GM18868 (cell line): Measurements from ENCODE around the gene NBPF15.
"Not testable (repeated sequence)": the region's sequence is repeated elsewhere in the genome, so short reads cannot be mapped to it uniquely, and the experiment has no call there.

Experiments
- ATAC-seq: cut with Tn5 transposase; IDR thresholded peaks from one replicate; pipeline ENCODE4 v1.9.1; 2021; ENCODE audit warnings: mild to moderate bottlenecking, moderate library complexity; ENCODE audit not compliant: unreplicated experiment

The NBPF15 gene

GRCh38 chr1:144461136-144461759 is at the start of gene NBPF15:
NBPF15 (minus strand) TSS chr1:144461669; CDS start chr1:144440003, 21,666 bp downstream.
- peak; percentile 95 for ATAC-seq

DNA sequence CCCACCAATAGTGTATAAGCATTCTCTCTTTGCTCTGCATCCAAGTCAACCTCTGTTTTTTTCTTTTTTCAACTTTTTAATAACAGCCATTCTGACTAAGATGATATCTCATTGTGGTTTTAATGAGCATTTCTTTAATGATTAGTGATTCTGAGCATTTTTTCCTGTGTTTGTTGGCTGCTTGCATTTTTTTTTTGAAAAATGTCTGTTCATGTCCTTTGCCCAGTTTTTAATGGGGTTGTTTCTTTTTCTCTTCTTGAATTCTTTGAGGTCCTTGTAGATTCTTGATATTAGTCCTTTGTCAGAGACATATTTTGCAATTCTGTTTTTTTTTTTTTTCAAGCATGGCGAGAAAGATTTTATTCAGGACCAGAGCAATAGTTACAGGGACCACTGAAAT is 35.0 kb upstream of the NBPF15 start:
- not testable (repeated sequence) for ATAC-seq

DNA sequence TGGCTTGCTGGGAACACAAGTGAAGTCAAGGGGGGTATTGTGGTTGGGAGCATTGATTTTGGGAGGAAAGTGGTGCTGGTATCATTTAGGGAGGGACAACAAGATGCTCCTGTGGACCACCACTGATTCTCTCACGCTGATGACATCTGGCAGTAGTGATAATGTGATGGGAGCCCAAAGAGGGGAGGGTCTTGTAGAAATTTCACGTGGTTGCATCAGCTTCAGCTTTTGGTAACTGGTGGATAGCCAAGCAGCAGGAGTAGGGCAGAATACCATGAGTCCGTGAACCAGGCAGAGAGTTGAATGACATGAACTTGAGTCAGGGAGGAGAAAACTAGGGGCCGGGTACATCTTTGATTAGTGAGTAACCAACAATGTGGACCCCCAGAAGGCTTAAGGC is 32.7 kb upstream of the NBPF15 start:
- not testable (repeated sequence) for ATAC-seq

DNA sequence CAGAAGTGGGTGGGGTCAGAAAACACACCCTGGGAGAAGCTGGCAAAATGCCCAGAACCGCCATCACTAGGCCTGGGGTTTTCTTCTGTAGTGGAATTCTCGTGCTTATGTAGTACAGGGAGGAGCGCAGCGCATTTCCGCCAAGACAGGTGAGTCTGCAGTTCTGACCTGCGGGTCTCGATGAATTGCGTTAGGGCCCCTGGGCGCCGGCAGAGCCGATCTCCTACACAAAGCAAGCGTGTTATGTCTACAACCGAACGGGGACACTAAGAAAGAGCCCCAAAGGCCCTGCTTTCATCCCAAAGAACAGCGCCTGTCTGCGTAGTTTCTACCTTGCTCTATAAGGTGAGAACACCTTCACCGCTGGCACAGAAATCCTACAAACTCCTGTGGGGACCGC is 28.9 kb upstream of the NBPF15 start:
- ATAC-seq: not testable (repeated sequence)

DNA sequence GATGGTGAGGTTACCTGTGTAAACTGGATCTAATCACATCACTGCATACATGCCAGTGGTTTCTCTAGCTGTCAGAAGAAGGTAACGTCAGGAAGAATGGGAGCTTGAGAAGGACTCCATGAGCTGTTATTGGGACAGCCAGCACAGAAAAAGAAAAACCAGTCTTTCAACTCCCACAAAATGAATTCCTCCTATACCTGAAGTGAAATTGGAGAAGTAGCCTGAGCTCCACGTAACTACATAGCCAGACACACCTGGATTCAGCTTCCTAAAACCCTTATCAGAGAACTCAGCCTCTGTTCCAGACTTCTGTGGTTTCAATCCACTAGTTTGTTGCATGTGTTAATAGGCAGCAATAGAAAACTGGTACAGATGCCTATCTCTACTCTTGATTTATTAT is 25.5 kb upstream of the NBPF15 start:
- not testable (repeated sequence) for ATAC-seq

GRCh38 chr1:144485048-144485993 is 23.9 kb upstream of the NBPF15 start:
- not testable (repeated sequence) for ATAC-seq

- ATAC-seq: not testable (repeated sequence)
Measured at GRCh38 chr1:144473897-144474296, 12.4 kb upstream of the NBPF15 start.

DNA sequence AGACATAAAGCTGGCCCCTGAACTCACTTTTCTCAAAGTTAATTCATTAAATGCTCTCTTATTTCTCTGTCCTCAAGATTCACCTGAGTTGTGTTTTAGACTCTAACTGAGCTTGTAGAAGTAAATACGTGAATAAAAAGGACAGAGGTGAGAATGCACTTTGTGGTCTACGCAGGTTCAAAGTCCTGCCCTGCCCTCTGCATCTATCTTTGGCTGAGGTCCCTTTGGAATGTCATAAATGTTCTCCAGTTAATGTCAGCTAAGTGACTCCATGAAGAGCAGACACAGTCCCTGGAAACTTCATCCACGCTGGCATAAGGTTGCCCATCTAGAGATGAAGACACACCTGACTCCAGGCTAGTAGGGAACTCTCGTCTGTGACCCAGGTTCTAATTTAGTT is 10.0 kb upstream of the NBPF15 start:
- not testable (repeated sequence) for ATAC-seq

GRCh38 chr1:144461778-144462177 is 309 bp upstream of the NBPF15 start:
- ATAC-seq: peak; percentile 21

GRCh38 chr1:144460686-144461085 is 783 bp downstream of the NBPF15 start:
- ATAC-seq: not testable (repeated sequence)

DNA sequence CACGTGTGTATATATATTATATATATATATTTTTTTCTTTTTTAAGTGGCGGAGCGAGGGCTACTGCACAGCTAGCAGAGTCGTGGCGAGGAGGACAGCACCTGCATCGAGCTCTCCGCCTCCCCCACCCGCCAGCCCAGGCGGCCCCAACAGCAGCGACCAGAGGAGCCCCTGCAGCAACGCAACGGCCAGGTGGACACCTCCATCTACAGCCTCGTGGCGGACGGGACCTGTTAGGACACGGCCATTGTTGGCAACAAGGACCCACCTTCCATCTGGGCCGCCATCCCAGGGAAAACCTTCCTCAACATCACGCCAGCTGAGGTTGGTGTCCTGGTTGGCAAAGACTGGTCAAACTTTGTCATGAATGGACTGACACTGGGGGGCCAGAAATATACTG is 19.1 kb downstream of the NBPF15 start:
- not testable (repeated sequence) for ATAC-seq

DNA sequence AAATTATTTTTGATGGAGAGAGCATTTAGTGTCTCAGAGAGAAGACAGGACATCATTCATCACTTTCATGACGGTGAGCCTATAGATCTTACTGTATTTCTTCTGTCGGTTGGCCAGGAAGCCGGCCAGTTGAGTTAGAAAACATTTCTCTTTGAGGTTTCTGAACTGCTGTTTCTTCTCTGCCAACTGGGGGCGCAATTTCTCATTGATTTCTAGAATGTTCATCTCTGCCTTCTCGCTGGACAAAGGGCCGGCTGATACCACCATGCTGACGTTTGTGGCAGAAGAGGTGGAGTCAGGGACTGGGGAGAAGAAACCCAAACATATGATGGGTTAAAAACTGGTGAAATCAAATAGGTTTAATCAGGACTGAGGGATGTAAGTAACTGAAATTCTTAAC is 21.7 kb downstream of the NBPF15 start:
- not testable (repeated sequence) for ATAC-seq

DNA sequence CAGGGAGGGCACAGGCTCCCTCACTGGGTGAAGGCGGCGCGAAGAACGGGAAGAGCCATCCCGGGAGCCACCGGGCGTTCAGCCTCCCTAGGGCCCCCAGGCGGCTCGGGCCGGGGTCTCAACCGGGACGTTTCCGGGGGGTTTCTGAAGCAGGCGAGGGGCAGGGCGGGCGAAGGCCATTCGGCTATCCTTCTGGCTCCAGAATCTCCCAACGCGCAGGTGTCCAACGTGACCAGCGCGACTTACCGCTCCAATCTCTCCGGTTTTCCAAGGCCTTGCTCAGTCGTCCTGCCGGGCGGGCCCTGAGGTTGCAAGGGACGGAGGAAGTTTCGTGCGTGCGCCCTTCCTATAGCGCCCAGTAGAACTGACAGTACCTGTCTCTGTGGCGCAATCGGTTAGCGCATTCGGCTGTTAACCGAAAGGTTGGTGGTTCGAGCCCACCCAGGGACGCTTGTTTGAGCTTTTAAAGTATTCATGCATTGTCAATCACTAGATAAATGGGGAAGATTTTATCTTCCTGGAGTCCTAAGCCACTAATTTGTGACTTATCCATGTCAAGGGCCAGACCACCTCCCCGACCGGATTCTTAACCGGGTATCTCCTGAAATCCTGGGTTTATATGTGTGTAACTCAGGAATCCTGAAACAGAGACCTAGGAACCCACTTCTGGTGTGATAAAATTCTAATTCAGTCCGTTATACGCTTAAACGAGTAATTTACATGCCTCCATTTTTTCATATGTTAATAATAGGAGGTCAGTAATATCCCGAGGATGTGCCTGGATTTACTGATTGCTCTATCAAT is 42.4 kb downstream of the NBPF15 start:
- not testable (repeated sequence) for ATAC-seq

DNA sequence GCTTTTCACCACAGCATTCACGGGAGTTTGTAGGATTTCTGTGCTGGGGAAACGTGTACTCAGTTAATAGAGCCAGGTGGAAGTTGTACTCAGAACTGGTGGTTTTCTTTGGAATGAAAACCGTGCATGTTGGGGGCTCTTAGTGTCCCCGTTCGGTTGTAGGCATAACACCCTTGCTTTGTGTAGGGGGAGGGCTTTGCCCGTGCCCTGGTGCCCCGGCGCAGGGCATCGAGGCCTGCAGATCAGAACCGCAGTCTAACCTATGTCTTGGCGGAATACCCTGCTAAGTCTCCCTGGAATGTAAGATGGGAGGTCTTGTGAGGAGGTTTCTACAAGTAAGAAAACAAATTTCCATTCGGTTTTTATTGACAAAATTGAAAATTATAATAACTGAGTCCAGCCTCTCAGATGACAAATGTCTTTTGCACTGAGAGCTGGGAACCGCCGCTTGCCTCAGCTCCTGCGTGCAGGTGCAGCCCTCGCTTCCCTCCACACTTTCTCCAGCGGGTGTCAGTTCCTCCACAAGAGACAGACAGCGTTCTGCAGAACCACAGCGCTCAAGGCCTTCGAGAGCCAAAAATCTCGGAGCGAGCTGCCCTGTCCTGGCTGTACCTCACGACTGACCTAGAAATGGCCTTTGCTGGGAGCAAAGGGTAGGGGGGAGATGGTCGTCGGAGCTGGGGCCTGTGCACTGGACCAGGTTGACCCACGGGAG is 47.9 kb downstream of the NBPF15 start:
- ATAC-seq: not testable (repeated sequence)

GRCh38 chr1:144412491-144413403 is 48.7 kb downstream of the NBPF15 start:
- peak; percentile 90 for ATAC-seq

DNA sequence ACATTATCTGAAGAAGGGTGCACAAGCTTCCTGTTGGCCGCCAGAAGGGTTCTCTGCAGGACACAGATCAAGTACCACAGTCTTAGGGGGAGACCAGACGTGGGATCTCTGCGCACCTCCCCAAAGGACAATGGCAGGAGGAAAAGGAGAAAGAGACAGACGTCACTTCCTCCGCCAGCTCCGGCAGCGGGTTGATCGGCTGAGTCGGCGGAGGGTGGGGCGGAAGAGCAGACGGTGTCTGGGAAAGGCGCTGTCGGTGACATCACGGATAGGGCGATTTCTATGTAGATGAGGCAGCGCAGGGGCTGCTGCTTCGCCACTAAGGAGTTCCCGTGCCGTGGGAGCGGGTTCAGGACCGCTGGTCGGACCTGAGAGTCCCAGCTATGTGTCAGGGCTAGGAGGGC is 49.4 kb downstream of the NBPF15 start:
- peak; percentile 66 for ATAC-seq

DNA sequence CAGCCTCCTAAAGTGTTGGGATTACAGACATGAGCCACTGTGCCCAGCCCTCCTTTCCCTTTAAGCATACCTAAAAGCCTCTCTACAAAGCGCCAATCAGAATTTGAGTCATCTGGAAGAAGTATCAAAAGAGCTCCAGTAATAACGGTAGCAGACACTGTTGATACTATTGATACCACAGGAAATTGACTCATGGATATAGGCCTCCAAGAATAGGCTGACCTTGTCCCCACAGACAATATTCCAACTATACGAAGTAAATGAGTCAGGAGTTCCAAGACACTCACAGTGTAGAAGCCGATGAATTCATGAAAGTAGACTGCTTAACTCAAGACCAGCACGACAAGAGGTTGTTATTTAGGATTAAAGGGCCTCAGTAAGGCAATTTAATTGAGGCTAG is 58.7 kb downstream of the NBPF15 start:
- ATAC-seq: not testable (repeated sequence)

DNA sequence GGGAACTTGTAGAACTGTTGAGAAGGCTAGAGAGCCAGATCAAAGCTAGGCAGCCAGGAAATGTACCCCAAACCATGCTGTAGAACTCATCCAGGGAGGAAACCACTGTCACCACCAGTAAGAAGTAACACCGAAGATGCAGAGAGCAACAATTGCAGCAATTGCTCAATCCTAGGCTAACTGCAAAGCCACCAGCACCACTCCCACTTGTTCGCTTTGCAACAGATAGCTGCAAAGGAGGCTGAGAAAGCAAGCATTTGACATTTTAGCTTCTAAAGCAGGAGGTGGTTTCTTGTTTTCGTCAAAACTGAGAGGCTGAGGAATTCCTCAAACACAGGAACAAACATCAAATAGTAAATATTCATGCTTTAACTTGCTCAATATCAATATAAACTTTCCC is 89.8 kb downstream of the NBPF15 start:
- ATAC-seq: not testable (repeated sequence)
